Upper lobe of left lung (tissue), 4 donors: ENCODE measurements around the gene ETS1.

Experiments
- POLR2A ChIP-seq, 4 donors: fragments of 450-650 bp; IDR thresholded peaks; one replicate each; pipeline ENCODE4 v1.5.1; 2016 to 2017; ENCODE audit warnings: antibody characterized with exemption in 4 of 4, mild to moderate bottlenecking in 2 of 4
- POLR2AphosphoS5 ChIP-seq, 2 donors: sonication (generic); formaldehyde crosslinking; IDR thresholded peaks; one replicate each; pipeline ENCODE4 v1.5.1; 2017; ENCODE audit warnings: antibody characterized with exemption in 2 of 2
- TF ChIP-seq, protein P1 (sequence below), 6 experiments: fragments of 450-650 bp in 4 of 6; fragments of 200-600 bp in 2 of 6; sonication (generic) in 2 of 6; IDR thresholded peaks; one replicate each; pipeline ENCODE4 v1.5.1; 2016 to 2019; ENCODE audit warnings: antibody characterized with exemption in 6 of 6

DNA sequence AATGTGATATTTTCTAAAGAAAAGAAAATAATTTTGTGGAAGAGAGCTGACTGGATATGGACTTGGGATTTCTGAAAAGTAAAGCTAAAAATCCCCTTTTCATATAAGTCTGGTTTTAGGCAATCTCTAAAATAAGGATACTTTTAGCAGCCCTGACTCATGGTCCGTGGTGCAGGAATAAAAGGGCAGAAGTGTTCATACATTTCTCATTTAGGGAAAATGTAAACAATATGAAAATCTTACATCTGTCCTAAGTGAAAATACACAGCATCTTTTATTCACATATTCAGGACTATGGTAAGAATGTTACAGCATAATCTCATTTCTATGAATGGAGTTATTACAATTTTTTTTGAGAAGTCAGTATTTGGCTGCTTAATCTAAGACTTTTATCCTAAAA, 735 bp upstream of the ETS1 start:
- TF ChIP-seq, protein P1, sequence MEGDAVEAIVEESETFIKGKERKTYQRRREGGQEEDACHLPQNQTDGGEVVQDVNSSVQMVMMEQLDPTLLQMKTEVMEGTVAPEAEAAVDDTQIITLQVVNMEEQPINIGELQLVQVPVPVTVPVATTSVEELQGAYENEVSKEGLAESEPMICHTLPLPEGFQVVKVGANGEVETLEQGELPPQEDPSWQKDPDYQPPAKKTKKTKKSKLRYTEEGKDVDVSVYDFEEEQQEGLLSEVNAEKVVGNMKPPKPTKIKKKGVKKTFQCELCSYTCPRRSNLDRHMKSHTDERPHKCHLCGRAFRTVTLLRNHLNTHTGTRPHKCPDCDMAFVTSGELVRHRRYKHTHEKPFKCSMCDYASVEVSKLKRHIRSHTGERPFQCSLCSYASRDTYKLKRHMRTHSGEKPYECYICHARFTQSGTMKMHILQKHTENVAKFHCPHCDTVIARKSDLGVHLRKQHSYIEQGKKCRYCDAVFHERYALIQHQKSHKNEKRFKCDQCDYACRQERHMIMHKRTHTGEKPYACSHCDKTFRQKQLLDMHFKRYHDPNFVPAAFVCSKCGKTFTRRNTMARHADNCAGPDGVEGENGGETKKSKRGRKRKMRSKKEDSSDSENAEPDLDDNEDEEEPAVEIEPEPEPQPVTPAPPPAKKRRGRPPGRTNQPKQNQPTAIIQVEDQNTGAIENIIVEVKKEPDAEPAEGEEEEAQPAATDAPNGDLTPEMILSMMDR (IDR thresholded peaks at IDR 0.05) = no peak
- TF ChIP-seq POLR2AphosphoS5 (IDR thresholded peaks at IDR 0.05) = no peak
- TF ChIP-seq POLR2A (IDR thresholded peaks at IDR 0.05) = no peak
